Measurements from ENCODE around the gene GRIN2A.

DNA sequence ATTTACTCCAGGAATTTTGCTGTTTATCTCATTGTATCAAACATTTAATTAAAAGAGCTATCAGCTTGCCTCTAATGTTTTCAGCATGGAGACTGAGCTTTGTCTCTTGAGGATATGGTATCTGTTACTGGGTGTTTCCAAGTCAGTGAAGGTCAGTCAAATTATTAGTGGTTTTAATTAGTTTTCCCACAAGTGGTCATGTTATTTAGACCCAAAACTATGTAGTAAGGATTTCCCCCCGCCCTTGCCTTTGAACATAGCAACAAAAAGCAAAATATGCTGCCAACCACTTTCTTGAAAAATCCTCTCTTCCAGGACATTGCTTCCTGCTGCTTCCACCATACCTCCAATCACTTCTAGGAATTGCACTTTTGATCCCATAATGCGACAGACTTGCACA is 355.6 kb downstream of the GRIN2A start:
- TF ChIP-seq POLR2A (IDR thresholded peaks at IDR 0.05; ENCODE audit: low read length) (no peak), MAFK (IDR thresholded peaks at IDR 0.05; ENCODE audit: partially characterized antibody) (no peak), ESRRA (IDR thresholded peaks at IDR 0.05; ENCODE audit: borderline replicate concordance, low read length) (no peak), MYC (IDR thresholded peaks at IDR 0.05; ENCODE audit: borderline replicate concordance, low read length) (no peak)
- TF ChIP-seq, protein P1, sequence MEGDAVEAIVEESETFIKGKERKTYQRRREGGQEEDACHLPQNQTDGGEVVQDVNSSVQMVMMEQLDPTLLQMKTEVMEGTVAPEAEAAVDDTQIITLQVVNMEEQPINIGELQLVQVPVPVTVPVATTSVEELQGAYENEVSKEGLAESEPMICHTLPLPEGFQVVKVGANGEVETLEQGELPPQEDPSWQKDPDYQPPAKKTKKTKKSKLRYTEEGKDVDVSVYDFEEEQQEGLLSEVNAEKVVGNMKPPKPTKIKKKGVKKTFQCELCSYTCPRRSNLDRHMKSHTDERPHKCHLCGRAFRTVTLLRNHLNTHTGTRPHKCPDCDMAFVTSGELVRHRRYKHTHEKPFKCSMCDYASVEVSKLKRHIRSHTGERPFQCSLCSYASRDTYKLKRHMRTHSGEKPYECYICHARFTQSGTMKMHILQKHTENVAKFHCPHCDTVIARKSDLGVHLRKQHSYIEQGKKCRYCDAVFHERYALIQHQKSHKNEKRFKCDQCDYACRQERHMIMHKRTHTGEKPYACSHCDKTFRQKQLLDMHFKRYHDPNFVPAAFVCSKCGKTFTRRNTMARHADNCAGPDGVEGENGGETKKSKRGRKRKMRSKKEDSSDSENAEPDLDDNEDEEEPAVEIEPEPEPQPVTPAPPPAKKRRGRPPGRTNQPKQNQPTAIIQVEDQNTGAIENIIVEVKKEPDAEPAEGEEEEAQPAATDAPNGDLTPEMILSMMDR (IDR thresholded peaks at IDR 0.05) = no peak
- TF ChIP-seq, protein P2, sequence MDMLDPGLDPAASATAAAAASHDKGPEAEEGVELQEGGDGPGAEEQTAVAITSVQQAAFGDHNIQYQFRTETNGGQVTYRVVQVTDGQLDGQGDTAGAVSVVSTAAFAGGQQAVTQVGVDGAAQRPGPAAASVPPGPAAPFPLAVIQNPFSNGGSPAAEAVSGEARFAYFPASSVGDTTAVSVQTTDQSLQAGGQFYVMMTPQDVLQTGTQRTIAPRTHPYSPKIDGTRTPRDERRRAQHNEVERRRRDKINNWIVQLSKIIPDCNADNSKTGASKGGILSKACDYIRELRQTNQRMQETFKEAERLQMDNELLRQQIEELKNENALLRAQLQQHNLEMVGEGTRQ (IDR thresholded peaks at IDR 0.05) = no peak
